HepG2 (cell line): Measurements from ENCODE around the gene SAP25. TPM values are rescaled to one million over a fixed set of nuclear protein-coding genes. Genes with fewer than 3 reads are reported as not detected.

ENCODE experiments used
- ARID4A ChIP-seq: sonication (generic); formaldehyde crosslinking; IDR thresholded peaks from 2 replicates; pipeline ENCODE4 v1.5.0; 2020; ENCODE audit warnings: mild to moderate bottlenecking, missing genetic modification reagents, borderline replicate concordance
- ARID5B ChIP-seq: IDR thresholded peaks from 2 replicates; pipeline ENCODE4 v1.4.0; 2020; ENCODE audit warnings: mild to moderate bottlenecking, missing genetic modification reagents
- EP300 ChIP-seq, 3 experiments: sonication (generic) in 1 of 3; formaldehyde crosslinking in 1 of 3; IDR thresholded peaks; 2 replicates each; pipeline versions ENCODE4 v1.5.1 to v1.6.1; 2011 to 2020; ENCODE audit warnings: low read depth in 2 of 3, low read length in 2 of 3, borderline replicate concordance in 1 of 3, improper control_type of control experiment in 1 of 3, mild to moderate bottlenecking in 1 of 3, missing genetic modification reagents in 1 of 3, moderate library complexity in 1 of 3
- FOXA3 ChIP-seq: IDR thresholded peaks from 2 replicates; pipeline ENCODE4 v1.6.1; 2016; ENCODE audit warnings: missing genetic modification reagents, missing compliant biosample characterization
- GZF1 ChIP-seq: sonication (generic); formaldehyde crosslinking; IDR thresholded peaks from 2 replicates; pipeline ENCODE4 v1.5.1; 2020; ENCODE audit warnings: mild to moderate bottlenecking, missing genetic modification reagents
- KDM1A ChIP-seq: IDR thresholded peaks from 2 replicates; pipeline ENCODE4 v1.6.1; 2016; ENCODE audit warnings: missing compliant biosample characterization
- MYNN ChIP-seq: sonication (generic); formaldehyde crosslinking; IDR thresholded peaks from 2 replicates; pipeline ENCODE4 v1.4.0; 2020; ENCODE audit warnings: mild to moderate bottlenecking, low read depth, missing genetic modification reagents
- PHF21A ChIP-seq: sonication (generic); formaldehyde crosslinking; IDR thresholded peaks from 2 replicates; pipeline ENCODE4 v1.5.0; 2020; ENCODE audit warnings: mild to moderate bottlenecking, missing genetic modification reagents
- SATB2 ChIP-seq: sonication (generic); formaldehyde crosslinking; IDR thresholded peaks from 2 replicates; pipeline ENCODE4 v1.5.0; 2020; ENCODE audit warnings: missing genetic modification reagents
- SIX4 ChIP-seq: sonication (generic); formaldehyde crosslinking; IDR thresholded peaks from 2 replicates; pipeline ENCODE4 v1.4.0; 2020; ENCODE audit warnings: missing genetic modification reagents
- SNAPC5 ChIP-seq: sonication (generic); formaldehyde crosslinking; IDR thresholded peaks from 2 replicates; pipeline ENCODE4 v1.8.1; 2023; ENCODE audit warnings: mild to moderate bottlenecking, missing genetic modification reagents, borderline replicate concordance
- SPEN ChIP-seq: sonication (generic); formaldehyde crosslinking; IDR thresholded peaks from 2 replicates; pipeline ENCODE4 v1.5.1; 2020; ENCODE audit warnings: low read depth, mild to moderate bottlenecking, missing genetic modification reagents
- ZBED4 ChIP-seq: sonication (generic); formaldehyde crosslinking; IDR thresholded peaks from 2 replicates; pipeline ENCODE4 v1.4.0; 2020; ENCODE audit warnings: missing genetic modification reagents, borderline replicate concordance
- ZNF619 ChIP-seq: sonication (generic); formaldehyde crosslinking; IDR thresholded peaks from 2 replicates; pipeline ENCODE4 v1.4.0; 2020; ENCODE audit warnings: mild to moderate bottlenecking, missing genetic modification reagents
- ZNF652 ChIP-seq: IDR thresholded peaks from 2 replicates; pipeline ENCODE4 v1.6.1; 2016; ENCODE audit warnings: low read depth, borderline replicate concordance
- polyA plus RNA-seq, 8 experiments: library from polyadenylated mRNA; depleted of rRNA in 3 of 8; stranded (reverse) in 7 of 8; unstranded in 1 of 8; fragments of >200 nt; fragmentation: Illumina TruSeq in 4 of 8; extraction: Trizol in 4 of 8; gene quantifications; 2 replicates each; pipeline versions ENCODE4 v1.2.1 to v1.2.3, GENCODE V29; 2011 to 2016; ENCODE audit warnings: low read depth in 4 of 8, missing spikeins in 1 of 8, mixed read lengths in 1 of 8; ENCODE audit not compliant: insufficient read depth in 1 of 8
- total RNA-seq, 5 experiments: library from RNA; depleted of rRNA; stranded (reverse); fragments of >200 nt; fragmentation: Illumina TruSeq; extraction: Trizol; gene quantifications; 2 replicates each; pipeline ENCODE4 v1.2.3, GENCODE V29; 2016; ENCODE audit warnings: low read depth in 1 of 5

The SAP25 gene
- total and polyA plus RNA-seq, 2 of the 13 experiments (the other 11 are each of a cell fraction or from before 2014, with no cell fraction given): 0.15 to 0.20 TPM

GRCh38 chr7:100546129-100546925 is 27.4 kb downstream of the SAP25 start (continued):
- TF ChIP-seq ZBED4 (CRISPR knock-in tag) (no peak), SPEN (CRISPR knock-in tag) (no peak; the same call in 1 of the 2 replicates), MYNN (CRISPR knock-in tag) (no peak), ZNF619 (CRISPR knock-in tag) (no peak), ARID4A (no peak; the same call in 1 of the 2 replicates), PHF21A (CRISPR knock-in tag) (peak; percentile 41; the same call in 1 of the 2 replicates), FOXA3 (CRISPR knock-in tag) (peak; percentile 95), SIX4 (peak; percentile 77), KDM1A (no peak), ZNF652 (no peak; the same call in 1 of the 2 replicates), GZF1 (CRISPR knock-in tag) (no peak), ARID5B (CRISPR knock-in tag) (peak; percentile 80), EP300 (IDR thresholded peaks at IDR 0.05; ENCODE audit: low read depth in 2 of 2, low read length in 2 of 2) (peak in 1 of 2 experiments; percentile 86; a peak in 2 of 4 replicates), EP300 (CRISPR knock-in tag; IDR thresholded peaks at IDR 0.05; ENCODE audit: borderline replicate concordance) (peak; percentile 79; the same call in 1 of the 2 replicates), SNAPC5 (CRISPR knock-in tag) (no peak), SATB2 (CRISPR knock-in tag) (no peak)
